Stomach (tissue), 4 donors: ENCODE results near the gene OARD1.

ENCODE experiments used
- POLR2AphosphoS5 ChIP-seq, 3 donors: sonication (generic); formaldehyde crosslinking; IDR thresholded peaks; one replicate each; pipeline ENCODE4 v1.6.1; 2016; ENCODE audit warnings: antibody characterized with exemption in 3 of 3
- TF ChIP-seq, protein P1 (sequence below), 7 experiments: fragments of 450-650 bp in 4 of 7; fragments of 200-600 bp in 3 of 7; sonication (generic) in 3 of 7; IDR thresholded peaks; one replicate each; pipeline ENCODE4 v1.5.1; 2016 to 2019; ENCODE audit warnings: antibody characterized with exemption in 7 of 7, control low read depth in 2 of 7, mild to moderate bottlenecking in 1 of 7

DNA sequence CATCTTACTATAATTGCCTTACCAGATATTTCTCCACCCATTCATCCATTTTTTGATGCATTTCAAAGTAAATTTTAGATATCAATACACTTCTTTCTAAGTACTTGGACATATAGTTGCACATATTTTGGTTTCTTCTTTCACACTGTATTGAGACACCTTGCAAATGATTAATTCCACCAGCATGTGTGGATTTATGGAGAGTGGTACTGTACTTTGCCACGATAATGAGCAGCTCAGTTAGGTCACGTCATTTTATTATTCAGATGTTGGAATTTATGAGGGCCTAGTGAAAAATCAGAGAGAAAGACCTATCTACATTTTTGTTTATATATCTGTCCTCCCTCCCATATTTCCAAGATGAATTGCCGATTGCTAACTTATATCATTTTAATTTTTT is 5.9 kb upstream of the OARD1 start:
- TF ChIP-seq, protein P1, sequence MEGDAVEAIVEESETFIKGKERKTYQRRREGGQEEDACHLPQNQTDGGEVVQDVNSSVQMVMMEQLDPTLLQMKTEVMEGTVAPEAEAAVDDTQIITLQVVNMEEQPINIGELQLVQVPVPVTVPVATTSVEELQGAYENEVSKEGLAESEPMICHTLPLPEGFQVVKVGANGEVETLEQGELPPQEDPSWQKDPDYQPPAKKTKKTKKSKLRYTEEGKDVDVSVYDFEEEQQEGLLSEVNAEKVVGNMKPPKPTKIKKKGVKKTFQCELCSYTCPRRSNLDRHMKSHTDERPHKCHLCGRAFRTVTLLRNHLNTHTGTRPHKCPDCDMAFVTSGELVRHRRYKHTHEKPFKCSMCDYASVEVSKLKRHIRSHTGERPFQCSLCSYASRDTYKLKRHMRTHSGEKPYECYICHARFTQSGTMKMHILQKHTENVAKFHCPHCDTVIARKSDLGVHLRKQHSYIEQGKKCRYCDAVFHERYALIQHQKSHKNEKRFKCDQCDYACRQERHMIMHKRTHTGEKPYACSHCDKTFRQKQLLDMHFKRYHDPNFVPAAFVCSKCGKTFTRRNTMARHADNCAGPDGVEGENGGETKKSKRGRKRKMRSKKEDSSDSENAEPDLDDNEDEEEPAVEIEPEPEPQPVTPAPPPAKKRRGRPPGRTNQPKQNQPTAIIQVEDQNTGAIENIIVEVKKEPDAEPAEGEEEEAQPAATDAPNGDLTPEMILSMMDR (IDR thresholded peaks at IDR 0.05), result no peak
- no peak for TF ChIP-seq POLR2AphosphoS5 (IDR thresholded peaks at IDR 0.05)
